Midbrain (tissue), 1 donor: ENCODE results near the gene CDCA4.

Experiments
- DNase-seq: peaks from one replicate; lab custom pipeline; 2025; lab: John Stamatoyannopoulos, UW

Gene CDCA4

DNA sequence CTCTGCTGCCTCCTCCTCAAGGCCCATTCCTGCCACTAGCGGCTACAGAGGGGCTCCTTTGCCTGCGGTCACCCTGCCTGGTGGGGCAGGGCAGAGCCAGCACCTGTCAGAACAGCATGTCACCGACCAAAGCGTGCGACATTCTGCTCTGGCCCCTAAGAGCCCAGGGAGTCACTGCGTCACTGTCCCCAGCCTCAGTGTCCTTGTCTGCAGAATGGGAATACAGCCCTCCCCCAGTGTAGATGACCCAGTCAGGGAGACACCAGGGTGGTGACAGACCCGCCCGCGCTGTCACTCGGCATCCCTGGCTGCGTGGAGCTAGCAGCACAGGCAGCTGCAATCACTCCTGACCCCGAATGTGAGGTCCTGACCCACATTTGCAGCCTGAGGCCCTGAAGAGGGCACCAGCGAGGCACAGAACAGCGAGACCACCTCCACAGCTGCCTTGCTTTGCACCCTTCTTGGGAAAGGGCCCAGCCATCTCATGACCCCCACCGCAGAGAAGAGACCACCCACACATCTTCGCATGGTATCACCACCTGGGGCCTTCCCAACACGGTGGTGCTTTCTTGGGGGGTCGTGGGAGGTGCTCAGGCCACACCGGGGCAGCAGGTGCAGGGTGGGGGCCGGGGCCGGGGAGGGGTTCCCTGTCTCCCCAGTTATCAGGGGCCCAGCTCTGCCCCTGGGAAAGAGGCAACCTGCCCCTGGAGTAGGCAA lies 45.2 kb downstream of the CDCA4 start:
- no peak for DNase-seq

DNA sequence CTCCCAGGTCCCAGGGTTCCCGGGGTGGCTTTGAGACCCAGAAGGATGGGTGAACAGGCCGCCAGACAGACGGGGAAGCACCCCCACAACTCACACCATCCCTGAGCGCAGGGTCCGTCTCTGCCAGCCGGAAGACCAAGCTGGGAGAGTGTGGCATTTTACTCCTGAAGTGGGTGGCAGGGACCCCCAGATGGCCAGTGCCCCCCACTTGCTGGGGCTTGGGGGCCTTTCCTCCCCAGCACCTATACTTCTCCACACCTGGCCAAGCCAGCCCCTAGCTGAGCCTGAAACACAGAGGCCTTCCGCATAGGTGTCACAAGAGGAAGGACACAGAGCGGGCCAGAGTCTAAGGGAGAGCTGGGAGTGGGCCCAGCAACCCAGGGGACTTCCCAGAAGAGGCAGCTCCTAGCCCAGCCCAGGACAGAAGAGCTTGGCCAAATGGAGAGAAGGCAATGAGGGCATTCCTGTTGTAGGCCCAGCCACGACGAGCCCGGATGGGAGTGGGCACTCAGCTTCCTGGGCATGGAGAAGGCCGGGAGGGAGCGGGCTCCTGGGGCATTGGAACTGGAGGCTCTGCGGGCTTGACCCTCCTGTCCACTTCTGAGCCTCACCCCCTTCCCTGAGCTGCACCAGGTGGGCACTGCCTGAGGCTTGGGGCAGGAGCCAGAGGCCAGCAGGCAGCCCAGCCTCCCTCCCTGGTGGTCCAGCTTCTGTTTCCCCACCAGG lies 46.1 kb downstream of the CDCA4 start:
- DNase-seq: no peak

DNA sequence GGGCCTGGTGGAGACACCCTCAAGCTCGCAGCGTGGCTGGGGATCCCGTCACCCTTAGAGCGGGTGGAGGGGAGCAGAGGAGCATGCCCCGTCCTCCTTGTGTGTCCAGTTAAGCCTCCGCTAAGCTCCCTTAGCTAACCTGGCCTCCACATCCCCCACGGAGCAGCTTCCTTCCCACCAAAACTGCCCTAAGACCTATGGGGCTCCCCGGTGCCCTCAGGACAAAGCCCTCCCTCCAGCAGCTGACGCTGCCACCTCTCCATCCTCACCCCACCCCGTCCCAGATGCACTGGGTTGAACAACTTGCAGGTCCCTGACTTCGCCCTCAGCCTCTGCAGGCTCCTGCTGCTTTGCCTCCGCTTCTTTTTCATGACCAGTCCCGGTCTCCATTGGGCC lies 46.7 kb downstream of the CDCA4 start:
- DNase-seq: no peak

DNA sequence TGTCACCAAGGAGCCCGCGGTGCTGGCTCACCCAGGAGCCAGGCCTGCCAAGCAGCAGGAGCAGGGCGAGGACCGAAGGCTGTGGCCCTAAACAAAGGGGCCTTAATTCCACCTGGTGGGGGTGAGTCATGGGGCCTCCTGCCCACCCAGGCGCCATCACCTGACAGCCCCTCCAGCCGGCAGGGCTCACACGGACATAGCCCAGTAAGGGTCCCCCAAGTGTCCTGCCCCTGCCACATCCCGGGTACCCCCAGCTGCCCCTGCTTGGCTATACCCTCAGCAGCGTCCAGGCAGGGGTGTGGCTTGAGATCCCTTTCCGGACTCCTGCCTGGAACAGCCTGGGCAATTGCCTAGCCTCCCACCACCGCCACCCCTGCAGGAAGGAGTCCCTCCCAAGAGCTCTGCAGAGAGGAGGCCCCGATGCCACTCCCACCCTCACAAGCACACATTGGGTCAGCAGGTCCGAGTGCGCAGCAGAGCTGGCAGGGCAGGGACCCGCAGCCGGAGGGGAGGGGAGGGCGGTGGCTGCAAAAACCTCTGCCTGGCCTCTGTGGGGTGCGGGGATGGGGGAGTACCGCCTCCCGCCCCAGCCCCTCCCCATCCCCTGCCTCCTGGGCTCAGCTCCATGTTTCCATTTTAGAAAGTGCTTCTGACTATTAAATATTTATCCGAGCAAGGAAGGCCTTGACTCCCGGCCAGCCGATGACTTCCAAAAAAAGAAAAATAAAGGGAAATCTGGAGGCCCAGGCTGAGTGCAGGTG lies 47.3 kb downstream of the CDCA4 start:
- DNase-seq: no peak

DNA sequence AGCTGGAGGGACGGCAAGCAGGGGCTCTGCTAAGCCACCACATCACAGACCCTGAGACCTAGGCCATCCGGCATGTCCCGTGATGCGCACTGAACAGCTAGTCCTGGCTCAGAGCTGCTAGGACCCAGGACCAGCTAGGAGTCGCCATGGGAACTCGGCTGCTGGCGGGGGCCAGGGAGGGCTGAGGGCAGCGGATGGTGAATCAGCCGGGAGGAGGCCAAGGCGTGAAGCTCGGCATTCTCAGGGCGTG lies 47.8 kb downstream of the CDCA4 start:
- peak; percentile 33 for DNase-seq

DNA sequence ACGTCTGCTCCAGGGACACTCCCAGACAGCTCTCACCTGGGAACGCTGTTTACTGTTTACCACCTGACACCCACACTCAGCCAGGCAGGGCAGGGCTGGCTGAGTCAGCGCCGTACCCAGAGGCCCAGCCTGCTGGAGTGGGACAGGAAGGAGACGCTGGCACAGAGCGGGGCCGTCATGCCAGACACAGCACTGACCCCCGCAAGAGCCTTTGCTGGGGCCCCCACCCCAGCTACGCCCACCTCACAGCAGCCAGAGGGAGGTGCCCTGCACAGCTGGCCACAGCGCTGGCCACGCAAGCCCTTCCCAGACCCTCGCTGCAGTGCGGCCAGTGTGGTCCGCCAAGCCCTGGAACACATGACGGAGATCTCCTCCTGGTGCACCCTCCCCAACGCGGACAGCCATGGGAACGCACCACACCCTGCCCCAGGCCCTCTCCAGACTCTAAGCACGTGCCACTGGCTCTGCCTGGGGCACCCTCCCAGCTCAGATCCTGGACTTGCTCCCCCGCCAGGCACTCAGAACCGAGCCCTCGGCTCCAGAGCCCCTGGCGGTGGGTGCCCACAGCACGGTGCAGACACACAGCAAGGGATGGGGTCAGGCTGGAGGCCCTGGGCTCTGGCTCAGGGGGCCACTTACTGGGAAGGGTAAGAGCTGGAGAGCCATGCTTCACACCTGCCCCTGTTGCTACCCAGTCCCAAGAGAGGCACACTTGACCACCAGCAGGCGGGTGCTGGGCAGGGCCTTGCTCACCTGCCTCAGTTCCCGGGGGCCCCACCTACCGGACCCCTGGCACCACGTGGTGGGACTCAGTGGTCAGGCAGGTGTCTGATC lies 48.4 kb downstream of the CDCA4 start:
- no peak for DNase-seq

DNA sequence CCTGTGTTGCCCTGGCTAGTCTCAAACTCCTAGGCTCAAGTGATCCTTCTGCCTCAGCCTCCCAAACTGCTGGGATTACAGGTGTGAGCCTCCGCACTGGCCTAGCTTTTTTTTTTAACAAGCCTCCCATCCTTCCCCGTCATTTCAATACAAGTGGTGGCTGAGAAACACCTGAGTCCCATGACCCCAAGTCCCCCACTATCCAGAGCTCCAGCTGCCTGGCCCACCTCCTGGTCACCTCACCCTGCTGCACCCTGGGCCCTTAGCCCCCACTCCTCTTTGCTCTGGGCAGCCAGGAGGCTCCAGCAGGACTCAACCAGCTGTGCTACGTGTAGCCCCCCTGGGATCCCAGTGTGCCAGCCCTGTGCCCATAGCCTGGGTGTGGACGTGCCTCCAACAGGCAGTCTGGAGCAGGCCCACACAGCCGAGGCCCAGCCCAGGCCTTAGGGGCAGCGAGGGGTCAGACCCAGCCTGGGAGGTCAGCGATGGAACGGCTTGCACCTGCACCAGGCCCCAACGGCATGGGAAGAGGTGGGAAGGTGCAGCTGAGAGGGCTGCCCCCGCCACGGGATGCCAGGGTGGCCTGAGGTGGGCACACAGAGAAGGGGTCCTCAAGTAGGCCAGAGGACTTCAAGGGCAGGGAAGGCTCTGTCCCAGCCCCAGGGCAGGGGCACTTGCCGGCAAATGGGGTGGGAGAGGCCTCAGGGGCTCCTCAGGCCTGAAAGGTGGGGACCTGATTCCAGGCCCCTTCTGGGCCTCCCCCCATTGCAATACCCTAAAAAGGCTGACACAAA lies 49.2 kb downstream of the CDCA4 start:
- no peak for DNase-seq

DNA sequence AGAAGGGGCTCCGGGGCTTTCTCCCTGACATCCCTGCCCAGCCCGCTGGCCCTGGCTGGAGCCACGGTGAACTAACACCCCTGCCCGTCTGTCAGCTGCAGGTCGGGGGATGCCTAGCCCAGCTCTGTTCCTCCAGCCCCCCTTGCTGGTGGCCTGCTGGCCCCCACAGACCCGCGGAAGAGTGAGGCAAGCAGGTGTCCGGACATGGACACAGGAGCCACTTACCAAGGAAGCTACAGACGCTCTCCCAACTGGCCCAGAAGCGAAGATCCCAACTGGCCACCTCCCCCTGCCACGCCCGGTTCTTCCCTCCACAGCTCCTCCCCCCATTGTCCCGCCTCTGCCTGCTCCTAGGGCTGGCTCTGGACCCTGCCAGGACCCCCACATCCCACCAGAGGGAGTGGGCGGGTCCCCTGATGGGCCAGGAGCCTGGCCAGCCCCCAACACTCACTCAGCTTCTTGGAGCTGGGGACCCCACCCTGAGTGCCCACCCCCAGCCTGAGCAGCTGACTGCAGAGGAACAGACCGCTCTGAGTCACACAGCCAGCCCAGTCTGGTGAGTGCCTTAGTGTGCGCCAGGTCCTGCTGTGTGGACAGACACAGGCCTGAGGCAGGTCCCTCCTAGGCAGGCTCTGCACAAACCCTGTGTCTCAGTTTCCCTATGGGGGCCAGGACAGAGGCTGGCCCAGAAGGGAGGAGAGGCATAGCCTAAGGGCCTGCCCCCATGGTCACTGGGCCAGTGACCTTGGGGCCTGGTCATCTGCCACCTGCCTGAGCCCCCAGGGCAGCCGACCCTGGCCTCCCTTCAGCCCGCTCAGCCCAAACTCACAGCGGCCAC lies 50.4 kb downstream of the CDCA4 start:
- DNase-seq: no peak

DNA sequence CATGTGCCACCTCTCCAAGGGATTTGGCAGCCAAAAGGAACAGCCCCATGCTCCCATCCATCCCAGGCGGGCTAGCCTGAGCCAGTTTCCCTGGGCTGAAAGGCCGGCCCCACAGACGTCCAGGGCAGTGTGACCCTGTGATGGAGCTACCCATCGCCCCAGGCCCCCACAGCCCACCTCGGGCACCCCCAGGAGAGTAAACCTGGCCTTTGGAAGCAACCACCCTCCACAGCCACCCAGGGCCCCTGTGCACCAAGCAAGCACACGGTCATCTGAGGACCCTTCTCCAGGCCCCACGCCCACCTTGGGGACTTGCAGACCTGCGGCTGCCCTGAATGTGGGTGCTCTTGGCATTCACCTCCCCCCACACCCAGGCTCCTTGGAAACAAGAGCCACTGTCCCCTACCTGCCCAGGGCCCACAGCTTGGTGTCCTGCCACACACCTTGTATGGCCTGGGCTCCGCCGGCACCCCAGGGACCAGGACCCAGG lies 51.1 kb downstream of the CDCA4 start:
- no peak for DNase-seq

DNA sequence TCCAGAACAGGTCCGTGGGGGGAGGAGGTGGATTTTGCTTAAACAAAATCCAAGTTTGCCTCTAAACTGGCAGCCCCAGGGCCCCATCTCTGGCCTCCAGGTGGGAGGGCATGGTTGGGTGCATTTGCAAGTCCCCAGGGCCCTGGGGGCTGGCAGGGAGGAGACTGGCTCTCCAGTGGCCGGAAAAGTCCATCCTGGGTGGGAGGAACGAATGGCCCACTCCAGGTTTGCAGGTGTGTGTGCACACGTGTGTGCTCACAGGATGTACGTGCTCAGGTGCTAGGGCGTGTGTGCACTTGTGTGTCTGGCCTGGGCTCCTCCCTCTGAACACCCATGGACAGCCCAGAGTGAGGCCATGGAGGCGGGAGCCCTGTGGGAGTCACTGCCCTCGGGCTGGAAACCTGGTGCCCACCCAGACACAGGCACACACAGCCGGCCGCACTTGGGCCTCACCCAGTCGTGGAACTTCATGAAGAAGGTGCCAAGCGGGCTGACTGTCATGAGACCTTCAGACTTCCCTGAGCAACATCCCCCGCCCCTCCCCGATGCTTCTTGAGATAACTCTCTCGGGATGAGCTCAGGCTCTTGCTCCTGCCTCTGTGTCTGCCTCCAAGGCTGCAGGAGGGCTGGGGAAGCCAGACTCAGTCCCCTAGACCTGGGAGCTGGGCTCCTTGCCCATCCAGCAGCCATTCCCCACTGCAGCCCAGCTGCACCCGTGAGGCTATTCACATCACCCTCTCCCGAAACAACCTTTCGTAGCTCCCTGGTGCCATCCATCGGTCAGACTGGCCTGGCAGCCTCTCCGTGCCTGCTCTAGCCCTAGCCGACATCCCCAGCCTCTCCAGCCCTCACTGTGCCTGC lies 52.1 kb downstream of the CDCA4 start:
- DNase-seq: no peak

DNA sequence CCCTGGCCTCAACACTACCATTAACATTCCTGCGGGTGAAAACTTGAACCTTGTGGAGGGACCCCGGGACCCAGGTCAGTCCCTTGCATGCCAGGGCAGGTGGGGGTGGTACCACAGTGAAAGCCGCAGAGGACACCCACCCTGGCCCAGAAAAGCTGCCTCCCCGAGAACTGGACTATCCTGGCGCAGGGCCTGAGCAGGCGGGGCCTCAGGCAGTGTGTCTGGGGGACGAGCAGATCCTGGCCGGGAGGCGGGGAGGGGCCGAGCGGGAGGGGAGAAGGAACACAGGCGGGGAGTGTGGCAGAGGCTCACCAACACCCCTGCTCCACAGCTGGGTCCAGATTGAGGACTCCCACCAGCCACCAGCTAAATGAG lies 52.7 kb downstream of the CDCA4 start:
- no peak for DNase-seq

DNA sequence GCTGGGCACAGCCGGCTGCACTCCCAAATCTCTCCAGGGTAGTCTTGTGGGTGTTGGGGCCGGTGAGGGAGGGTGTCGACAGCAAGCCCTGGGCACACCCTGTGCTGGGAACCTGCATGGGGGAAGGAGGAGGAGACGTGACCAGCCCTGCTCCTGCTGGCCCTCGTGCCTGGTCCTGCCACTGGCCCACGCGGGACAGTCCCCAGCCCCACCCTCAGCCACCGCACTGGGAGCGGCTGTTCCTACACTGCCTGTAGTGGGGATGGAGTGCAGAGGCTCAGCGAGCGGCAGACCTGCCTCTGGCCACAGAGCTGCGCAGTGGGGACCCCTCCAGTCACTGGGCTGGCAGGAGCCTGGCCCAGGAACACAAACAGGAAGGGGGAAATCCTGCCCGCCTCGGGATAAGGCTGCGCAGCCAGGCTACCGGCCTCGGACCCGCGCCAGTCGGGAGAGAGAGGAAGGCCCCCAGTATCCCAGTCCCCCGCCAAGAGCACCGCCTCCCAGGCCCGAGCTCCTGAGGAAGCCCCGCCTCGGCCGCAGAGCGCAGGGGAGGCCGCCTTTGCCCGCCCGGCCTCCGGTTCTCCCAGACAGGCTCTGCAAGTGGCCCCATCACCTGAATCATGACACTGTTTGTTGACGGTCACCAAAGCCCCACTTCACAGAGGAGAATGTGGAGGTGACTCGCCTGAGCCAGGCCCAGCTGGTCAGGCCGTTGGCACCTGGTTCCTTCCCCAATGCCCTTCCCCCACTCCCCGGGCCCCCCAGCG lies 53.3 kb downstream of the CDCA4 start:
- no peak for DNase-seq

DNA sequence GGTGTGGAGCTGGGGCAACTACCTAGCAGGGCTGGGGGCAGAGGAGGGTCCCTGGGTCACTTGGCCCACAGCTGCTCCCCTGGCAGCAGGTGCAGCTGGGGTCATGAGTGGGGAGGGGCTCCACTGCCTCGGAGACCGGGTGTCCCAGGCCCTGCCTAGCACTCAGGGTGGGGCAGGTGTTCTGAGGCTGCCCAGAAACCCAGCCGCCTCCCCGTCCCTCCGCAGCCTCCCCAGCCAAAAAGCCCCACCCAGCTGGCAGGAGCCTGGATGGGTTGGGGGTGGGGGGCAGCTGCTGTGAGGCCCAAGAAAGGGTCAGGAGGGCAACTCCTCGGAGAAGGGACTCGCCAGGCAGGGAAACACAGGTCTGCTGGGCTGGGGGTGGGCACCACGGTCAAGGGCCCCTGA lies 53.9 kb downstream of the CDCA4 start:
- no peak for DNase-seq

DNA sequence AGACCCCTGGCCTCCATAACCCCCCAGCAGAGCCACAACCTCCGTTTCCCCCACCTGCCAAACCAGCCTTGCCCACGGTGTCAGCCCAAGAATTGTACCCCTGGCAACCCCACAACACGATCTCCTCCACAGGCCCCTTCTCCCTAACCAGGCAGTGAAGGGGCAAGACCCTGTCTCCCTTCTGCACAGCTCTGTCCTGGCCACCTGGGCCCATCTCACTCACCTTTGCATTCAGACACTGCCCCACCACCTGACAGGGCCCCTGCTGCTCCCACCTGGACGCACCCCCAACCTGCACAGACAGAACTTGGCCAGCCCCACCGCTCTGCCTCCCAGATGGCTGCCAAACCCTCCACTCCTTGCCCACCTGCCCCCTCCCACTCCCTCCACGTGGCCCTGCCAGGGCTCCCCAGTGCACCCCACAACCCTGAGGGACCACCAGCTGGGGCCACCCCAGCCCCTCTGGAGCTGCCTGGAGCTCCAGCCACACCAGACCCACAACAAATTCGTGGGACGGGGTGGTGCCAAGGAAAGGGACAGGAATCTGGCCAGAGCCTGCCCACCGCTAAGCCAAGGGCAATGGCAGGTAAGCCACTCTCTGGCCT lies 54.5 kb downstream of the CDCA4 start:
- no peak for DNase-seq

DNA sequence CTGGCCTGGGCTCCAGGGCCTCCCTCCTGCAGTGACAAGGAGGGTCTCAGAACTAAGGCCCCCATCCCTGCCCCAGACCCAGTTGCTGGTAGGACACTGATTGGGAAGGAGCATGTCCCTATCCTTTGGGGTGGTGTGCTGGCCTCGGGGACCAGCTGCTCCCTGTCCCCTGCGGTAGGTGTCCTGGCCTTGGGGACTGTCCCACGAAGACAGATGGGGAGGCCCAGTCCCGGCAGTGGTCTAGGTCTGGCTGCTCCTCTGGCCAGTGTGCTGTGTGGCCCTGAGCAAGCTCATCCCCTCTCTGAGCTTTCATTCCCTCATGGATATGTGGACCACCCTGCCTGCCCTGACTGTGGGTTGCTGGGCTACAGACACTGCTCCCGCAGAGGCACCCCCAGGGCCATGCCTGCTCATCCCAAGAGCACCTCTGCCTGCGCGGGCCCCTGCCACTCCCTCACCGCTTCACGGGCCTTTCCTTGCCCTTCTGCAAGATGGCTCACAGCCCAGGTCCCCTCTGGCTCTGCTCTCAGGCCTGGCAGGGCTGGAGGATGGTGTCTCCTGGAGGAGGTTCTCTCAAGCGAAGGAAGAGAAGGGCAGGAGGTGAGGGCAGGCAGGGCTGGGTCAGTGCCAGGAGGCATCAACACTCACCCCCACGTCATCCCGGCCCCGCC lies 55.2 kb downstream of the CDCA4 start:
- DNase-seq: no peak

DNA sequence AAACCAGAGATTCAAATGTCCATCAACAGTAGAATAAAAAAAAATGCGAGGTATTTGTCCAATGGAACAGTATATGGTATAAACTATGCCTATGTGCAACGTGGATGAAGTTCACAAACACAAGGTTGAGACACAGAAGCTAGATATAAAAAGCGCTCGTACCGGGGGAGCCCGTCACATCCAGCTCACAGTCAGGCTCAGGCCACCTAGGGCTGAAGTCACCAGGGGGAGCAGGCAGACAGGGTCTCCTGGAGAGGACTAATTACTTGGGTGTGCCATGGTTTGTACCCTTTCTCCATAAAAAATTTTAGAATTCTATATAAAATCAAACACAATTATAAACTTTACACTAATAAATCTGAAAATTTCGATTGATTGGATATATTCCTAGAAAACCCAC lies 56.3 kb downstream of the CDCA4 start:
- no peak for DNase-seq
